CD4-positive, alpha-beta T cell treated with Interleukin-15 for 1 hour (primary cell): Measurements from ENCODE around the gene TCF4.

ENCODE experiments used
- DNase-seq: peaks from one replicate; pipeline ENCODE4 v3.0.0-alpha.2; 2020

The TCF4 gene

DNA sequence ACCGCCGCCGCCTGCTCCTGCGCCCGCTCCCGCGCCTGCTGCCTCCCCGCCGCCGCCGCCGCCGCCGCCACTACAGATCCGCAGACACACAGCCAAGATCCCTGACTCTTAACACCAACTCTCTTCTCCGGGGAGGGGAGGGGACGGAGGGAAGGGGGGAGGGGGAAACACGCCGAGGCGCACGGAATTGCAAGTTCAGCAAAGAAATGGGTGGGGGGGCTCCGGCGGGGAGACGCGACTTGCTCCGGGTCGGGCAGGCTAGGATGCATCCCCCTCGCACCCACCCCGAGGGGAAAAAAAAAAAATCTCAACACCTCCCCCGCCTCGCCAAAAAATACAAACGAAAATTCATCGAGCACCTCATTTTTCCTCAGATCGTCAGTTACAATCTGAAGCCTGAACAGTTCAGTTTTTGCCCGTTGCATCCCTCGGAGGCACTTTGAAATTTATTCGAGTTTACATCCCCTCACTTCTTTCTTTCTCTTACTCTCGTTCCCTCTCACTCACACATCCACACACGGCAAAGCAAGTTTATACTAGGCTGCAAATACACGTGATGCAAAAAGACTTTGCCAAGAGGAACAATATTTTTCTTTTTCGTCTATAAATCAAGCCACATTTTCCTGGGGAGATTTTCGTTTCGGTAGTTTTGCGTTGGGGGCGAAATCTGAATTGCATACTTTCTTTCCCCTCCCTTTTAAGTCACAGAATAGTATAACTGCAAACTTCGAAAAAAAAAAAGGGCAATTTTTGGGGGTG lies at the start of gene TCF4:
Gene TCF4, minus strand, starts transcription at position 82 of the 759 bp plus-strand sequence. CDS start 1,076 bp downstream, outside the sequence.
- DNase-seq = peak; percentile 38

- DNase-seq = no peak
These were observed 49.2 kb upstream of the TCF4 start for GRCh38 chr18:55637204-55637603.

- no peak for DNase-seq
These were observed 47.4 kb upstream of the TCF4 start for GRCh38 chr18:55635439-55635838.

- no peak for DNase-seq
These were observed 46.6 kb upstream of the TCF4 start for GRCh38 chr18:55634545-55634944.

GRCh38 chr18:55633032-55633431 lies 45.0 kb upstream of the TCF4 start:
- no peak for DNase-seq

DNA sequence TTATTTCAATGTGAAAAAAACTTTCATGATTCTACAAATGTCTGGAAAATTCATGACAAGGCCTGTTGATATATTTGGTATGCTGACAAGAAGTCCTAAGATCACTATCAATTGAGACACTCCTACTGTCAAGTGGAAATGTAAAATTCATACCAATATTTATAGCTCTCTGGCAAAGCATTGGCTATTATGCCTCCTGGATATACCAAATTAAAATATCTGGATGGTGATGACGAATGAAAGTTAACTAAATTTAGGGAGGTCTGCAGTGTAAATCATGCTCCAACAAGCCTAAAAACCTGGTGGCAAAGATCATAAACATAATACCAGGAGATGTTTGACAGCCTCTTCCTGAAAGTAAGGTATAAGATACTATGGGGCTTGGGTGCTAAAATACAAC lies 41.1 kb upstream of the TCF4 start:
- no peak for DNase-seq

DNA sequence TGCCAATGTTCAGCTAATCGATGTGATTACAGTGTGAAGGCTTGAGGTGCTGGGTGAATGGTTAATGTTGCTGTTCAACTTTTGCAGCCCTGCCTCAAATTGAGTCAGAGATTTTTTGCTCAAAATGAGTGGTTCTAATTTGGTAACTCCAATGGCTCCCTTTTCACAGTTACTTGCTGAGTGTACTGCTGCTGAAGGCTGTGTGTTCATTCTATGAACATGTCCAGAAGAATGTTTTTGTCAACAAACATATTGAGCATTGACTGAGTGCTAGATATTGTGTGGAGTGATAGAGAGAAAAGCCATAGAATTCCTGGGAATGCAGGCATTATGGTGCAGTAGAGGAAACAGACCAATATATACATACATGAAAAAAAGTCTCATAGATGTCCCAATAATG lies 39.0 kb upstream of the TCF4 start:
- no peak for DNase-seq

- no peak for DNase-seq
These were observed 37.9 kb upstream of the TCF4 start for GRCh38 chr18:55625901-55626300.

DNA sequence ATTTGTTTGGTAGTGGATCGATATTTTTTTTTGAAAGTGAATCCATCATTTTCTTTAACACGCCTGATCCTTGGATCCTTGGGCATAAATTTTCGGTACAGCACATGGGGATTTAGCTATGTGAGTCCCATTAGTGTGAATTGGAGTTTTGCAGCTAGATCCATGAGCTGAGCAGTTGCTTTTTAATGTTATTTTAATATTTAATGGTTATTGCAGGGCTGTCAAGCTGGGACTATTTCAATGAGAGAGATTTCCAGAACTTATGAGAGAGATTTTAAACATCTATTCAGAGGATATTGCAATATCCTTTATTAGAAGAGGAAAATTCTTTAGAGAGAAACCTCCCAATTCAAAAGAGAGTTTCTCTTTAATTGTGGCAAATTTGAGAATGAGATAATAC lies 35.6 kb upstream of the TCF4 start:
- no peak for DNase-seq

DNA sequence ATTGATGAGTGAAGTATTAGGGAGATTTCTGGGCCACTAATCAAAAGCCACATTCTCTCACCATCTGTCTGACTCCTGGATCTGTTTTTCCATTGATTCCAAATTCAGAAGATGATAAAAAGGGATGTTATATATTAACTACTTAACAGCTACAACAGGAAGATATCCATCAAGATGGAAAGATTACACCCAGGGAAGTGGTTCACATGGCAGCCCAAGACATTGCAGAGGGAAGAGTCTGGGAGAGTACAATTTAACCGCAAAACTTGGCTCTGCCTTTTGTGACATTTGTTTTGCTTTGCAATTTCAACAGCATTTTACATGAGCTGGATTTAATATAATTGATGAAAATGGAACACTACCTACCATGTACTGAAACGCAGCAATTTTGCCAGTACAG lies 22.5 kb upstream of the TCF4 start:
- no peak for DNase-seq

GRCh38 chr18:55609160-55609825 lies 21.3 kb upstream of the TCF4 start:
- no peak for DNase-seq

- no peak for DNase-seq
These were observed 20.5 kb upstream of the TCF4 start for GRCh38 chr18:55608497-55608896.

GRCh38 chr18:55607773-55608172 lies 19.8 kb upstream of the TCF4 start:
- DNase-seq = no peak

GRCh38 chr18:55605733-55606338 lies 17.8 kb upstream of the TCF4 start:
- DNase-seq = no peak

- no peak for DNase-seq
These were observed 15.8 kb upstream of the TCF4 start for GRCh38 chr18:55603775-55604174.

GRCh38 chr18:55593888-55594287 lies 5.9 kb upstream of the TCF4 start:
- no peak for DNase-seq

- DNase-seq = no peak
These were observed 4.6 kb upstream of the TCF4 start for GRCh38 chr18:55592572-55592971.

DNA sequence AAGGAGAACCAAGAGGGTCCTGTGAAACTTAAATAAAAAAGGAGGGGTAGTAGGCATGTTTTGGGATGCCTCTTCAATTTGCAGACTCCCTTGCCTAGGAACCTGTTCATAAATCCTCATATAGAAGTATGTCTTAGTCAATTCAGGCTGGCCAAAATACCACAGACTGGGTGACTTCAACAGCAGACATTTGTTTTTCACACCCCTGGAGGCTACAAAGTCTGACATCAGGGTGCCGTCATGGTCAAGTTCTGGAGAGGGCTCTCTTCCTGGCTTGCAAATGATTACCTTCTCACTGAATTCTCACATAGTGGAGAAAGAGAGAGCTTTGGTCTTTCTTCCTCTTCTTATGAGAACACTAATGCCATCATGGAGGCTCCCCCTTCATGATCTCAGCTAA lies 4.1 kb upstream of the TCF4 start:
- no peak for DNase-seq

GRCh38 chr18:55589625-55590291 lies 1.8 kb upstream of the TCF4 start:
- peak; percentile 91 for DNase-seq

GRCh38 chr18:55588870-55589595 lies 1.0 kb upstream of the TCF4 start:
- DNase-seq = no peak

- peak; percentile 30 for DNase-seq
These were observed 428 bp downstream of the TCF4 start for GRCh38 chr18:55587418-55588110.

DNA sequence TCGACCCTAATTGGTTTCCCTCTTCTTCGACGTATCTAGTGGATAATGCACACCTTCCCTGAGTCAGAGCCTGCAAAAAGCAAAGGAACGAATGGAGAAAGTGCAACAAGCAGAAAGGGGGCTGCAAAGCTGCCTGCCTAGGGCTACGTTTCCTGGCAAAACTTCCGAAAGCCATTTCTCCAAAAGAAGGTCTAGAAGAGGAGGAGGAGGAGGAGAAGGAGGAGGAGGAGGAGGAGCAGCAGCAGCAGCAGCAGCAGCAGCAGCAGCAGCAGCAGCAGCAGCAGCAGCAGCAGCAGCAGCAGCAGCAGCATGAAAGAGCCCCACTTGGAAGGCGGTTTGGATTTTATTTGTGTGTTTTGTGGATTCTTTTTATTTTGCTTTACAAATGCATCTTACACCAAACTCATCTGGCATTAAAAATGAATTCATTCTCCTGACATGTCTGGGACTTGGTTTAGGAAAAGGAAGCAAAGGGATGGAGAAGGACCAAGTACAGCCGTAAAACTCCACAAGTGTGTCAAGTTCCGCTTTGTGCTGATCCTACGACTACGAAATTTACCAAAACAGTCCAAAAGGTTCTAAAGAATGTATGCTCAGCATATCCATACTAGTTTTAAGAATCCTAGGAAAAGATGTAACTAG lies 2.0 kb downstream of the TCF4 start:
- no peak for DNase-seq
